GM19023 (cell line): Measurements from ENCODE around the gene TGIF2.
"Not testable (repeated sequence)": the region's sequence is repeated elsewhere in the genome, so short reads cannot be mapped to it uniquely, and the experiment has no call there.

Experiments used
- ATAC-seq: cut with Tn5 transposase; IDR thresholded peaks from one replicate; pipeline ENCODE4 v1.9.1; 2021; ENCODE audit warnings: mild to moderate bottlenecking, moderate library complexity; ENCODE audit not compliant: unreplicated experiment

The TGIF2 gene

GRCh38 chr20:36611625-36612024 lies 38.2 kb downstream of the TGIF2 start:
- no peak for ATAC-seq

DNA sequence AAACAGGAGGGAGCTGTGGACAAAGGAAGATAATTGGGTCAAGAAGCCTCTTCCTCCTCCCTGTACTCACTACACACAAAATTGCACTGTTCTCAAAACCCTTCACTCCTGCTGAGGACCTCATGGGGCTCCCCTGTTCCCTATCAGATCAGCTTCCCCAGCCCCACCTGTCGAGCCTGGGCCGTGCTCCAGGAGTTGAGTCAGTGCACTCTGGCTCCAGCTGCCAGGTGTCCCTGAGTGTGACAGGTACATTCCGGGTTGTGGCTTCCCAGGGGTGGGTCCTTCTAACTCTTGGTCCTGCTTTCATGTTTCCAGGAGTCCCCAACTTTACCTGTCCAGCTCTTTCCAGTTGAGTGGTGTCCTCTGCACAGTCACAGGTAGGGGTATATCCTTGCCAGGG lies 40.6 kb downstream of the TGIF2 start:
- no peak for ATAC-seq

GRCh38 chr20:36614781-36615557 lies 41.6 kb downstream of the TGIF2 start:
- ATAC-seq, result no peak

- no peak for ATAC-seq
These were observed 47.5 kb downstream of the TGIF2 start for GRCh38 chr20:36620917-36621316.

- ATAC-seq, result no peak
These were observed 50.0 kb downstream of the TGIF2 start for GRCh38 chr20:36623444-36623843.

DNA sequence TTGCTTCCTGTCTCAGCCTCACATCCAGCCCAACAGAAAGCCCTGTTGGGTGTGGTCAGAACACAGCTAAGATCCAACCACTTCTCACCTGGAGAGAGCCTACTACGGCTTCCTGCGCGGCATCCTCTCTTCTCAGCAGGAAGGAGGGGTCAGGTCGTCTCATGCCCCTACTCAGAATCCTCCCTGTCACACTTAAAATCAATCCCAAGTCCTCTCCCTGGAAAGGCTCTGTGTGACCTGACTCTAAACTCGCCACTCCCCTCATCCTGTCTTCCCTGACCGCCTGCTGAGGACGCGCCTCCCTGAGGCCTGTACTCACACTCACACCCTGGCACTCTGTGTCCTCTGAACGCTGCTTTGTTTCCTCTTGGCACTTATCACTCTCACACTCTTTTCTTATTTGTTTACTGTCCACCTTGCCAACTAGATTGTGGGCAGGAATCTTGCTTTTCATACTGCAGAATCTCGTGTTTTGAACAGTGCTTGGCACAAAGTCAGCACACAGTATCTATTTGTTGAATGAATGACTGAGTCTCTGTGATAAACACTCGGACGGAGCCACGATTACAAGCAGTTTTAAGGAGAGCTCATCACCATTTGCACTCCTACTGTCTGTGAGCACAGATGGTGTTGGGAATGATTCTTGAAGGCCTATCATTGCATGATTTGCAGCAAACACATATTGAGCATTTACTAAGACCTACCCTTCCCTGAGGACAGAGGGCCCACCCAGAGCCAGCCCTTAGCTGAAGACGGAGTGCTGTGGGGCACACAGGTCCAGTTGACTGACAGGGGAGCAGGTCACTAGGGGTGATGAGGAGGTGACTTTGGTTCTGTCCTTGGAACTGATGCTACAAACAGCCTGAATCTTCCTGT lies 50.9 kb downstream of the TGIF2 start:
- no peak for ATAC-seq

- ATAC-seq, result no peak
These were observed 51.5 kb downstream of the TGIF2 start for GRCh38 chr20:36624944-36625324.

DNA sequence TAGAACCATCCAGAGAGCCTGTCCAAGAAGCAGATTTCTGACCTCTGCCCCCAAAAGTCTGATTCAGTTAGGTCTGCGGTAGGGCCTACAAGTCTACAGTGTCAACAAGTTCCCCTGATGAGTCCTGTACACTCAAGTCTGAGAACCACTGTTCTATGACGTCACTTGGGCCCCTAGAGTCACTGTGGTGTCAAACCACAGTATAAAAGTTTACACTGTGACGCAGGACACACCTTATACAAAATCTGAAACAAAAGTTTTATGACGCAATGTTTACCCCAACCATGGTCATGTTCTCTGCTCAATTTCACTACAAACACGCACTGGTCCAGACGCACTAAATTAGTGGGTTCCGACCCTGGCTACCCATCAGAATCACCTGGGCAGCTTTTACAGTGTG lies 54.7 kb downstream of the TGIF2 start:
- ATAC-seq, result no peak

GRCh38 chr20:36629719-36630681 lies 56.6 kb downstream of the TGIF2 start:
- ATAC-seq, result no peak

DNA sequence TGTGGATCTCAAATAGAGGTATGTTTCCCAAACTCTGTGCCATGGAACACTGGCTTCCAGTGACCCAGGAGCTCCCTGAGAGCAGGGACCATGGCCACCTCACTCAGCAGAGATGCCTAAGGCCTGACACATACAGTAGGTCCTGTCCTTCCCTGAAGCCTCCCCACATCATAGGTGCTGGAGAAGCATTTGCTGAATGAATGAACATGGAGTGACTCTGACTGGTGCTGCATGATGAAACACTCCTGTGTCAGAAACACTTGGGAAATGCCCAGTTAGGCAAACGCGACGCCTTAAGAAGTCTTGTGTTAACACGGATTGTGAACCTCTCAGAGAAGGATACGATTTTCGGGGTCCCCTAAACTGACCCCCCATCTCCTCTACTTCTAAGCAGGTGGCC lies 58.2 kb downstream of the TGIF2 start:
- no peak for ATAC-seq

- no peak for ATAC-seq
These were observed 58.7 kb downstream of the TGIF2 start for GRCh38 chr20:36632147-36632486.

GRCh38 chr20:36632487-36633284 lies 59.3 kb downstream of the TGIF2 start:
- ATAC-seq, result no peak

DNA sequence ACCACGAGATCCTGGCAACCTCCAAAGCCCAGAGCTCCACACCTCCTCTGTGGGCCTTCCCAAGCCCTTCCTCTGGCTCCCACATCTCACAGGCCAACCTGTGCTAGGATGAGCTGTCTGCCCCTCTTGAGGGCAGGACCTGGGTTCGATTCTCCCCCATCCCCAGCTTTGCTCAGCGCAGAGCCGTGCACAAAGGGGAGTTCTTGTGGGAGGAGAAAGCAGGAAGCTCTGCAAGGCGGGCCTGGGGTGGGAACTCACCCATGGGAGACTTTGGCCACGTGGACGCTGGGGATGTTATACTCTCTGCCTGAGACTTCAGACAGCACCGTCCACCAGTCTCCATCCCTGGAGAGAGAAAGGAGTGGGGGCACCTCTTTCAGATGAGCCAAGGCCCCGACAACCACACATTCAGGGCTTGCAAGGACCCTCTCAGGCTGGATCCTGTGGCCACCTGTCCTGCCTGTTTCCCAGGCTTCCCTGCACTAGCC lies 59.9 kb downstream of the TGIF2 start:
- no peak for ATAC-seq

DNA sequence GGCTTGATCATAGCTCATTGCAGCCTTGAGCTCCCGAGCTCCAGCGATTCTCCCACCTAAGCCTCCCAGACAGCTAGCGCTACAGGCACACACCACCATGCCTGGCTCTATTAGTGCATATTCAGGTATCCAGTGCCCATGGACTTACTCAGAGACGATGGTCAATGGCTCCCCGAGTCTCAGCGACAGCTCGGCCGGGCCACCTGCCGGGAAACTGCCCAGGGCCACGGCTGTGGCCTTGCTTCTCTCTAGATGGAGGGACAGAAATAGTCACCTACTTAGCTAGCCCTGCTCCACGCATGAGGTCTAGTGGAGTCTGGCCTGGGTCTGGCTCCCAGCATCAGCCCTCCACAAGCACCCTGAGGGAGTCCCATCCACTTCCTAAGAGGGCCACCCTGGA lies 60.9 kb downstream of the TGIF2 start:
- no peak for ATAC-seq

DNA sequence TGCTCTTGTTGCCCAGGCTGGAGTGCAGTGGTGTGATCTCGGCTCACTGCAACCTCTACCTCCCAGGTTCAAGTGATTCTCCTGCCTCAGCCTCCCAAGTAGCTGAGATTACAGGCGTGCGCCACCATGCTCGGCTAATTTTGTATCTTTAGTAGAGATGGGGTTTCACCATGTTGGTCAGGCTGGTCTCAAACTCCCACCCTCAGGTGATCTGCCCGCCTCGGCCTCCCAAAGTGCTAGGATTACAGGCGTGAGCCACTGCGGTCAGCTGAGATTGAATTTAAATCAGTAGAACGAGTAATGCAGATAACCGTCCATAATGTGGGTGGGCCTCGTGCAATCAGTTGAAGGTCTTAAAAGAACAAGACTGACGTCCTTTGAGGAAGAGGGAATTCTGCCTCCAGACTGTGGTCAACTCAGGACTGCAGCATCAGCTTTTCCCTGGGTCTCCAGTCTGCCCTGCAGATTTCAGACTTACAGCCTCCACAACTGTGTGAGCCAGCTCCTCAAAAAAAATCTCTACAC lies 65.5 kb downstream of the TGIF2 start:
- not testable (repeated sequence) for ATAC-seq

- no peak for ATAC-seq
These were observed 68.1 kb downstream of the TGIF2 start for GRCh38 chr20:36641506-36641843.

GRCh38 chr20:36642136-36642535 lies 68.7 kb downstream of the TGIF2 start:
- no peak for ATAC-seq
